GM12872 (cell line): ENCODE results near the gene TRIM10.

Source experiments
- TF ChIP-seq, protein P1 (sequence below): IDR thresholded peaks from 3 replicates; pipeline ENCODE4 v1.5.1; 2011; ENCODE audit warnings: low read depth, mild to moderate bottlenecking, low read length, moderate library complexity; ENCODE audit not compliant: insufficient read depth

The TRIM10 gene

DNA sequence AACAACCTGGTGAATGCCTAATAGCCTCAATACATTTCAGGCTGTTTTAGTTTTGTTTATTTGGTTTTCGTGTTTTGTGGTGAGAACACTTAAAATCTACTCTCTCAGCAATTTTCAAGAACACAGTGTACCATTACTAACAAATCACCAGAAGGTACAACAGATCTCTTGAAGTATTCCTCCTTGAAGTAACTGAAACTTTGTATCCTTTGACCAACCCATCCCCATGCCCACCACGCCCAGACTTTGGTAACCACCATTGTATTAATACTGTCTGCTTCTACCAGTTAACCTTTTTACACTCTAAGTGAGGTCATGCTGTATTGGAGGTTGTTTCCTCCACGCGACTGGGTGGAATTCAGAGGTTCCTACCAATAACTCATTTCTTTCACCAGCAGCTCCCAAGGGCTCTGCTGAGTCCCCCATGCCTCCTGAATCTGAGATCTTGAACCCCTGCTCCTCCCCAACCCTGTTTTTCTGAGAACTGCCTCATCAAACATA, 30.8 kb downstream of the TRIM10 start:
- TF ChIP-seq, protein P1, sequence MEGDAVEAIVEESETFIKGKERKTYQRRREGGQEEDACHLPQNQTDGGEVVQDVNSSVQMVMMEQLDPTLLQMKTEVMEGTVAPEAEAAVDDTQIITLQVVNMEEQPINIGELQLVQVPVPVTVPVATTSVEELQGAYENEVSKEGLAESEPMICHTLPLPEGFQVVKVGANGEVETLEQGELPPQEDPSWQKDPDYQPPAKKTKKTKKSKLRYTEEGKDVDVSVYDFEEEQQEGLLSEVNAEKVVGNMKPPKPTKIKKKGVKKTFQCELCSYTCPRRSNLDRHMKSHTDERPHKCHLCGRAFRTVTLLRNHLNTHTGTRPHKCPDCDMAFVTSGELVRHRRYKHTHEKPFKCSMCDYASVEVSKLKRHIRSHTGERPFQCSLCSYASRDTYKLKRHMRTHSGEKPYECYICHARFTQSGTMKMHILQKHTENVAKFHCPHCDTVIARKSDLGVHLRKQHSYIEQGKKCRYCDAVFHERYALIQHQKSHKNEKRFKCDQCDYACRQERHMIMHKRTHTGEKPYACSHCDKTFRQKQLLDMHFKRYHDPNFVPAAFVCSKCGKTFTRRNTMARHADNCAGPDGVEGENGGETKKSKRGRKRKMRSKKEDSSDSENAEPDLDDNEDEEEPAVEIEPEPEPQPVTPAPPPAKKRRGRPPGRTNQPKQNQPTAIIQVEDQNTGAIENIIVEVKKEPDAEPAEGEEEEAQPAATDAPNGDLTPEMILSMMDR = no peak

DNA sequence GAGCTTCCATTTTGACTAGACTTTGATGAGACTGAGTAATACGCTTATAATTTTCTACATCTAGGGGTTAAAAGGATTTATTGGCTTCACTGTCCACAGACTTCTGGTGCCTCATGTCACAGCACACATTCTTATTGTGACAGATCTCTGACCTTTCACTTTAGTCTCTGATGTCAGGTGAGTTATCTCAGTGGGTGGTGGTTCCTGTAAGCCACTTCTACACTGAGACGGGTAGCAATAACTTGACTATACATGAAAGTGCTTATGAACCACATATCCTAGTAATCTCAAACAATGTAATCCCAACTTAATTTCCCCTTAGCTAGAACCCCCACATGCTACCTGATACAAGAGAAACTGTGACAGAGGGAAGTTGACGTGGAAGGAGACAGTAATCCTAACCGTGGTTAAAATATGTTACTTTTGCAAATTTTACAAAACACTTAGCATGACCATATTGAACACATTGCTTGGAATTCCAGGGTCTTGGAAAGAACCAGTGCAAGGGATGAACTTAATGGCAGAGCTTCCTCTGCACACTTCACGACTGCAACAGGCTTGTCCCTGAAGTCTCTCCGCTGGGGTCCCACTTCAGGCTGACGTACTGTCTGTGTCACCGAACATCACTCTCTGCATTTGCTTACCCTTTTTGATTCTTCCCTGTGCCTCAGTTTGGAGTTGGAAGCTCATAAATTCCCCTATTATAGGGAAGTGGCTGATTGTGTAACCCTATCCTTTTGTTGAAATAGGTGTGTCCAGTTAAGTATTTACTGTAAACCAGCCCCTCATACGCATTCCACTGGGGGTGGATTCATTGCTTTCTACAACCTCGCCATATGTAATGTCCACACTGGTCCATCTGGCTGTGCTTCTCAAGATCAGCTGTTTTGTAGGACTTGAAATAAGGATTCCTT, 31.5 kb downstream of the TRIM10 start:
- TF ChIP-seq, protein P1 = no peak

DNA sequence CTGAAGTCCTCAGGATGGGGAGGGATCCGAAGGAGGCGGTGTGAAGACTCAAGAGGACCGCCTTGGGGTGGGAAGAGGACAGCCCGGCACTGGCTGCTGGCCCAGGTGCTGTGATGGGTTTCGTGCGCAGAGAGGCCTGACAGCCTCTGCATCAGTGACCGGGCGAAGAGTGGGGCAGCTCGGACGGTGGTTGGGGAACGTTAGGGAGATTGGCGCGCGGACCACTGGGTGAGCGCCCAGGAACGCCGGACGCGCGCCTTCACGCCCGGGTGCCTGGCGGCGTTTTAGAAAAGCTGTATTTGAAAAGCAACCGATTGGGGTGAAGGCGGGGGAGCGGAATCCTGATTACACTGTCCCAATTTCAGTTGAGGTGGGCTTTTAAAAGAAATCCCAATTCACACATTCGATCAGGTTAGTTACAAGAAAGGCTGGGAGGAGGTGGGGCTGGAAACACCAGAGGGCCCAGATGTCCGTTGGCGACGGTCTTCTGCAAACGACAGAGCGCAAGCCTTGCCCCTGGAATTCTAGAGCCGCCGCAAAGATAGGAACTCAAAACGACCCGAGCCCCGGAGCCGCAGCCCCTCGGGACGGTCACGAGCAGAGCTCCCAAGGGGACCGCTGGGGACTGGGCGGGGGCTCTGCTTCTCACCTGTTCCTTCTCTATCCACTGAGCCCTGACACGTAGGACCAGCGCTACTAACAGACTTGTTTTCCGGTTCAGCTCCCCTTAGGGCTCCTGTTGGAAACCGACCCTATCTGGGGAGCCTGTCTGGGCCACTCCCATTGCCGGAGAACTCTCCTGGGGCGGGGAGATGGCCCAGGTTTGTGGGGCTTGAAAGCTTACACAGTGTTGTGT, 33.5 kb downstream of the TRIM10 start:
- TF ChIP-seq, protein P1 = no peak

DNA sequence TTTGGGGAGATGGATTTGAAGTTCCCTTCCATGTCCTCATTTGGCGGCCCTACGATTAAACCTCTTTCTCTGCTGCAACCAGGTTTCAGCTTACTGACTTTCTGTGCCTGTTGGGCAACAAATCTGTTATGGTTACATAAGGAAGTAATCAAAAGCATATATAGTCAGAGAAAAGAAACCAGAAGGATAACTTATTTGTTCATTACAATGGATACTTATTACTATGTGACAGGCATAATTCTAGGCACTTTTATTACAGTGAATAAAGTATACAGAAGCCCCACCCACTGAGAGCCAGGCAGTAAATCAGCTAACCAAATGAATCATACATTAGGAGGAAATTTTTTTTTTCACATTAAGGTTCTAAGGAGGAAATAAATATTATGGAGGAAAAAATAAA, 38.5 kb downstream of the TRIM10 start:
- TF ChIP-seq, protein P1 = no peak

DNA sequence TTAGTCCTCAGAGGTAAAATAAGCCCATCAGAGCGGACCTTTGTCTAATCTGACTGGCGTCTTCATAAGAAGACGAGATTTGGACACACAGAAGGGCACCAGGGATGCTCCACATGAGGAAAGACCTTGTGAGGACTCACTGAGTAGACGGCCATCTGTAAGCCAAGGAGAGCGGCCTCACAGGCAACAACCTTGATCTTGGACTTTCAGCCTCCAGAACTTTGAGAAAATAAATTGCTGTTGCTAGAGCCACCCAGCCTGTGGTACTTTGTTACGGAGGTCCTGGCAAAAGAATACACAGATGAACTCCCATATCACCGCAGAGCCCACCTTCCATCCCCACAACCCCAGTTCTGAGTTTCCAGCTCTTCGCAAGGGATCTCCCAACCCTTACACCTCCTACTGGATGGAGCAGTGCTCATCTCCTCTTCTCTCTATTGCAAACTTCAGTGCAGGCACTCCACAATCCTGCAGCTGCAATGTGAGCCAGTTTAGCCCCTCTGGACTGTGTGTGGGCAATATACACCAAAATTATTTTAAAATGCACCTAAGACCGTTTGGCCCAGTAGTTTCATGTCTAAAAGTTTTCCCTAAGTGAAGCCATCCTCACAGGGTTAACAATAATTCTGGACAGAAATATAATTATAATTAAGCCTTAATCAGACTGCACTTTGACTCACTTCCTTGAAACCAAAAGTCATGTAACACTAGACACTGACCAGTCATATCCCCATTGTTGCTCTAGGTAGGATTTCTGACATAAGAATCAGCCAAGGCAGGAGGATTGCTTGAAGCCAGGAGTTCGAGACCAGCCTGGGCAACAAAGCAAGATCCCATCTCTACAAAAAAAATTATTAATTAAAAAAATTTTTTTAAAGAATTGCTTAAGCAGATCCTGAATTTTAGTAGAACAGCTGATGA, 39.3 kb downstream of the TRIM10 start:
- TF ChIP-seq, protein P1 = no peak

DNA sequence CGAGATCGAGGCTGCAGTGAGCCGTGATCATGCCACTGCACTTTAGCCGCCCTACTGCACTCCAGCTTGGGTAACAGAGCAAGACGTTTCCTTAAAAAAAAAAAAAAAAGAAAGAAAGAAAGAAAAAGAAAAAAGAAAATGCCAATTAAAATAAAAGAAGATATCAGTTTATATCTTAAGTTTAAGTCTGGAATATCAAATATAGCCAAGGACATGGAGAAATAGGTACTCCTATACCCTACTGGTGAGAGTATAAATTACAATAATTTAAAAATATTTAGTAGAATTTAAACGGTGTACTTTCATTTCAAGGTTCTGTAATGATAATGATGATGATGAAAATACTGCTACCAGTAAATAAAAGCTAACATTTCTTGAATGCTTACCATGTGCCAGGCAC, 44.3 kb downstream of the TRIM10 start:
- TF ChIP-seq, protein P1 = peak; percentile 9; the same call in 1 of the 3 replicates
